ENCODE data around the gene HSPB2.
A peak's percentile ranks its signal among the peaks of the same experiment; 100 is the strongest.

Gene HSPB2

GRCh38 chr11:111939836-111940604 lies 27.5 kb downstream of the HSPB2 start:
- no peak for DNase-seq

- peak; percentile 50 for DNase-seq
Measured at GRCh38 chr11:111941963-111942362, 29.4 kb downstream of the HSPB2 start.

GRCh38 chr11:111942829-111943228 lies 30.3 kb downstream of the HSPB2 start:
- no peak for DNase-seq

GRCh38 chr11:111944139-111944538 lies 31.6 kb downstream of the HSPB2 start:
- DNase-seq, result no peak

GRCh38 chr11:111944651-111945051 lies 32.1 kb downstream of the HSPB2 start:
- no peak for DNase-seq

GRCh38 chr11:111945198-111945597 lies 32.7 kb downstream of the HSPB2 start:
- DNase-seq, result no peak

GRCh38 chr11:111946499-111946898 lies 34.0 kb downstream of the HSPB2 start:
- DNase-seq, result no peak

GRCh38 chr11:111947143-111947542 lies 34.6 kb downstream of the HSPB2 start:
- no peak for DNase-seq

GRCh38 chr11:111949519-111950426 lies 37.2 kb downstream of the HSPB2 start:
- no peak for DNase-seq

- no peak for DNase-seq
Measured at GRCh38 chr11:111951565-111951964, 39.0 kb downstream of the HSPB2 start.

GRCh38 chr11:111954154-111954553 lies 41.6 kb downstream of the HSPB2 start:
- no peak for DNase-seq

GRCh38 chr11:111957663-111958444 lies 45.3 kb downstream of the HSPB2 start:
- DNase-seq, result no peak

- DNase-seq, result no peak
Measured at GRCh38 chr11:111960916-111961315, 48.4 kb downstream of the HSPB2 start.

- DNase-seq, result no peak
Measured at GRCh38 chr11:111961389-111962300, 49.1 kb downstream of the HSPB2 start.

Measured in midbrain (tissue), 1 donor.